Esophagus muscularis mucosa (tissue), 4 donors: Measurements from ENCODE around the gene TARDBP. TPM values are rescaled to one million over a fixed set of nuclear protein-coding genes. Genes with fewer than 3 reads are reported as not detected.
"Not testable (repeated sequence)": the region's sequence is repeated elsewhere in the genome, so short reads cannot be mapped to it uniquely, and the experiment has no call there.

Source experiments
- DNase-seq: peaks from one replicate; pipeline ENCODE4 v3.0.0-alpha.2; 2017; ENCODE audit errors: extremely low spot score
- H3K27ac ChIP-seq, 4 donors: fragments of 200-600 bp; sonication (generic); replicated peaks in 1 of 4; 1 replicate in 3 of 4; 2 replicates in 1 of 4; pipeline ENCODE4 v1.5.1; 2016 to 2019; ENCODE audit warnings: mild to moderate bottlenecking in 1 of 4
- H3K27me3 ChIP-seq, 4 donors: fragments of 200-600 bp; sonication (generic); one replicate each; pipeline versions ENCODE4 v1.5.1 to v1.6.0; 2016 to 2019
- H3K36me3 ChIP-seq, 4 donors: fragments of 200-600 bp; sonication (generic); one replicate each; pipeline ENCODE4 v1.5.1; 2016 to 2019
- H3K4me1 ChIP-seq, 4 donors: fragments of 200-600 bp; sonication (generic); one replicate each; pipeline ENCODE4 v1.5.1; 2016 to 2019
- H3K4me3 ChIP-seq, 4 donors: fragments of 200-600 bp; sonication (generic); 1 replicate in 2 of 4; 2 replicates in 2 of 4; pipeline ENCODE4 v1.5.1; 2016 to 2019; ENCODE audit warnings: mild to moderate bottlenecking in 4 of 4, moderate library complexity in 1 of 4
- H3K9me3 ChIP-seq, 4 donors: fragments of 200-600 bp; sonication (generic); 1 replicate in 3 of 4; 2 replicates in 1 of 4; pipeline ENCODE4 v1.5.1; 2016 to 2019
- CTCF ChIP-seq, 3 experiments: fragments of 200-600 bp in 2 of 3; fragments of 450-650 bp in 1 of 3; sonication (generic) in 2 of 3; IDR thresholded peaks; one replicate each; pipeline ENCODE4 v1.5.1; 2017 to 2019; ENCODE audit warnings: antibody characterized with exemption in 3 of 3, mild to moderate bottlenecking in 2 of 3, moderate library complexity in 1 of 3
- EP300 ChIP-seq: sonication (generic); formaldehyde crosslinking; IDR thresholded peaks from one replicate; pipeline ENCODE4 v1.6.1; 2017; ENCODE audit warnings: antibody characterized with exemption
- POLR2A ChIP-seq: fragments of 450-650 bp; IDR thresholded peaks from one replicate; pipeline ENCODE4 v1.6.1; 2017; ENCODE audit warnings: antibody characterized with exemption, moderate library complexity, mild to moderate bottlenecking, low read depth
- POLR2AphosphoS5 ChIP-seq, 2 donors: sonication (generic); formaldehyde crosslinking; IDR thresholded peaks; one replicate each; pipeline ENCODE4 v1.6.1; 2017; ENCODE audit warnings: antibody characterized with exemption in 2 of 2
- WGBS: methylation state at CpG from one replicate; pipeline ENCODE4 v1.1.5; 2018; 5-methylcytosine and 5-hydroxymethylcytosine counted together
- intact Hi-C: fragments of 100-400 bp; cut with DNase I; formaldehyde crosslinking; loops from one replicate; pipeline ENCODE4 v1.15.1; 2023
- total RNA-seq, 4 donors: library from RNA; depleted of rRNA; stranded (reverse); fragments of >200 nt; gene quantifications; one replicate each; pipeline versions ENCODE4 v1.1.0 to v1.2.1, GENCODE V29; 2016

TARDBP gene
- total RNA-seq, 4 donors from 2014 or later, result 74.9 to 184 (median 137) TPM

- TF ChIP-seq POLR2A (no peak), EP300 (no peak), CTCF (IDR thresholded peaks at IDR 0.05) (no peak), POLR2AphosphoS5 (IDR thresholded peaks at IDR 0.05) (no peak)
- Histone ChIP-seq H3K4me1 (peaks cover 18 to 36% (median 31%) of the 10 kb centered on the region in 4 donors), H3K27me3 (peaks cover 0 to 3% (median 0%) of the 10 kb centered on the region in 4 donors), H3K36me3 (no peaks in the 10 kb centered on the region), H3K9me3 (no peaks in the 10 kb centered on the region), H3K4me3 (peak overlapping the region; percentile 34 to 49 (median 38)), H3K27ac (peak overlapping the region; percentile 72 to 82 (median 78))
- 58% methylated on average over 9 of the region's 9 CpGs for WGBS
- no peak for DNase-seq
- intact Hi-C loops, result no loop called here
Measured at GRCh38 chr1:10980841-10981727, 31.4 kb upstream of the TARDBP start.

GRCh38 chr1:10986525-10986890 lies 25.9 kb upstream of the TARDBP start:
- Histone ChIP-seq H3K36me3 (no peaks in the 10 kb centered on the region), H3K4me3 (no peak overlapping the region), H3K27ac (no peak overlapping the region), H3K9me3 (no peaks in the 10 kb centered on the region), H3K4me1 (peaks cover 0 to 4% (median under 1%) of the 10 kb centered on the region in 4 donors), H3K27me3 (peaks cover 0 to 3% (median 0%) of the 10 kb centered on the region in 4 donors)
- intact Hi-C loops, result no loop called here
- 74% methylated on average over 7 of the region's 7 CpGs for WGBS
- DNase-seq, result no peak
- TF ChIP-seq EP300 (no peak), CTCF (IDR thresholded peaks at IDR 0.05) (no peak), POLR2A (no peak), POLR2AphosphoS5 (IDR thresholded peaks at IDR 0.05) (no peak)

- WGBS, result 84% methylated on average over 4 of the region's 4 CpGs
- no peaks in the 10 kb centered on the region for H3K4me1 ChIP-seq
- no peak overlapping the region for H3K4me3 ChIP-seq
- H3K27ac ChIP-seq, result no peak overlapping the region
- TF ChIP-seq EP300 (no peak), CTCF (IDR thresholded peaks at IDR 0.05) (no peak), POLR2A (no peak), POLR2AphosphoS5 (IDR thresholded peaks at IDR 0.05) (no peak)
- no peaks in the 10 kb centered on the region for H3K27me3 ChIP-seq
- no peaks in the 10 kb centered on the region for H3K9me3 ChIP-seq
- DNase-seq, result no peak
- H3K36me3 ChIP-seq, result no peaks in the 10 kb centered on the region
- intact Hi-C loops, result no loop called here
Measured at GRCh38 chr1:10987840-10988417, 24.5 kb upstream of the TARDBP start.

- Histone ChIP-seq H3K27ac (no peak overlapping the region), H3K36me3 (no peaks in the 10 kb centered on the region), H3K27me3 (no peaks in the 10 kb centered on the region), H3K4me3 (no peak overlapping the region), H3K4me1 (no peaks in the 10 kb centered on the region), H3K9me3 (no peaks in the 10 kb centered on the region)
- TF ChIP-seq POLR2A, result no peak
- TF ChIP-seq CTCF (IDR thresholded peaks at IDR 0.05), result no peak
- TF ChIP-seq EP300, result no peak
- TF ChIP-seq POLR2AphosphoS5 (IDR thresholded peaks at IDR 0.05), result no peak
- 98% methylated on average over 4 of the region's 5 CpGs for WGBS
- no peak for DNase-seq
- intact Hi-C loops, result no loop called here
Measured at GRCh38 chr1:10989095-10989494, 23.4 kb upstream of the TARDBP start.

GRCh38 chr1:10989920-10990516 lies 22.4 kb upstream of the TARDBP start:
- DNase-seq, intact Hi-C loops, H3K9me3 ChIP-seq, H3K4me1 ChIP-seq, H3K4me3 ChIP-seq, H3K36me3 ChIP-seq, H3K27me3 ChIP-seq, H3K27ac ChIP-seq: not testable (repeated sequence)
- WGBS, result 74% methylated on average over 6 of the region's 6 CpGs
